Omental fat pad (tissue), 4 donors: Measurements from ENCODE around the gene RFC2. TPM values are rescaled to one million over a fixed set of nuclear protein-coding genes. Genes with fewer than 3 reads are reported as not detected.

Experiments
- ATAC-seq: fragments of 150-250 bp; one replicate; pipeline ENCODE4 v1.9.1; 2016; ENCODE audit warnings: mild to moderate bottlenecking, moderate library complexity; ENCODE audit not compliant: low FRiP score
- DNase-seq: peaks from one replicate; pipeline ENCODE4 v3.0.0-alpha.2; 2019; ENCODE audit warnings: low spot score
- total RNA-seq, 4 donors: library from RNA; depleted of rRNA; stranded (reverse); fragments of >200 nt; gene quantifications; one replicate each; pipeline ENCODE4 v1.1.0, GENCODE V29; 2016
- TF ChIP-seq, protein P1 (sequence below), 3 donors: fragments of 450-650 bp; IDR thresholded peaks; one replicate each; pipeline ENCODE4 v1.5.1; 2016 to 2017; ENCODE audit warnings: antibody characterized with exemption in 3 of 3, mild to moderate bottlenecking in 3 of 3, moderate library complexity in 2 of 3

Gene RFC2
- total RNA-seq, 4 donors from 2014 or later = 10.9 to 14.8 (median 12.3) TPM

DNA sequence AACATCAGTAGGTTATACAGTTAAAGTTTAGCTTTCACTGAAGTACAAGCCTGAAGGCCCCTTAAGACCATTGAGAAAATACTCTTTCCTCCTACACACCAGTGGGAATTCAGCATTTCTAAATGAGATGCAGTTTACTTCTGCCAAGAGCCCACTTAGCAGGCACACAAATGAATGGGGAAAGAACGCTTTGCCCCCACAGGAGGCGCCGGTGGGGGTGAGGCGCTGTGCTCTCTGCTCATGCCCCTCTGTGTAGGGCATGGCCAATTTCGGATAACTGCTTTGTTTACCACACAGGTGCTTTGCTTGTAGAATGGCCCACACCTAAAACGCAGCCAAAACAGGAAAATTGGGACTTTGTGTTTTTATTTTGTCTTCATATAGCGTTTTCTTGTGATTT lies 60.3 kb downstream of the RFC2 start:
- DNase-seq (no peak), ATAC-seq (no peak)
- TF ChIP-seq, protein P1, sequence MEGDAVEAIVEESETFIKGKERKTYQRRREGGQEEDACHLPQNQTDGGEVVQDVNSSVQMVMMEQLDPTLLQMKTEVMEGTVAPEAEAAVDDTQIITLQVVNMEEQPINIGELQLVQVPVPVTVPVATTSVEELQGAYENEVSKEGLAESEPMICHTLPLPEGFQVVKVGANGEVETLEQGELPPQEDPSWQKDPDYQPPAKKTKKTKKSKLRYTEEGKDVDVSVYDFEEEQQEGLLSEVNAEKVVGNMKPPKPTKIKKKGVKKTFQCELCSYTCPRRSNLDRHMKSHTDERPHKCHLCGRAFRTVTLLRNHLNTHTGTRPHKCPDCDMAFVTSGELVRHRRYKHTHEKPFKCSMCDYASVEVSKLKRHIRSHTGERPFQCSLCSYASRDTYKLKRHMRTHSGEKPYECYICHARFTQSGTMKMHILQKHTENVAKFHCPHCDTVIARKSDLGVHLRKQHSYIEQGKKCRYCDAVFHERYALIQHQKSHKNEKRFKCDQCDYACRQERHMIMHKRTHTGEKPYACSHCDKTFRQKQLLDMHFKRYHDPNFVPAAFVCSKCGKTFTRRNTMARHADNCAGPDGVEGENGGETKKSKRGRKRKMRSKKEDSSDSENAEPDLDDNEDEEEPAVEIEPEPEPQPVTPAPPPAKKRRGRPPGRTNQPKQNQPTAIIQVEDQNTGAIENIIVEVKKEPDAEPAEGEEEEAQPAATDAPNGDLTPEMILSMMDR (IDR thresholded peaks at IDR 0.05) = no peak

DNA sequence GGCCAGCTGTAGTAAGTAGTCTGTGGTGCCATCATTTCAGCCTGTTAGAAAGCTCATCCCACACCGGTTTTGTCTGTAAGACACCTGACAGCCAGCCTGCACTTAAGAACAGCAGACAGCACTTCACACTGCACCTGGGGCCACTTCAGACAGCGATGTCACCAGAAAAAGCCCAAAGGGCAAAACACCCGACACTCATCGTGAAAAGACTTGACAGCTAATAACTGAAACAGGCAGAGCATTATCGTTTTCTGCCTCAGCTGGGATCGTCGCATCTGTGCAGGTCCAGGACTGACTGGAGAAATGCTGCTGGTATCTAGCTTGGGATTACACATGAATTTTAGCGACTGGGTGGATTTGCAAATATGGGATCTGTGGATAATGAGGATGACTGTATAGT lies 61.1 kb downstream of the RFC2 start:
- ATAC-seq (no peak), DNase-seq (no peak)
- TF ChIP-seq, protein P1 (IDR thresholded peaks at IDR 0.05) = no peak

GRCh38 chr7:74191231-74191630 lies 63.0 kb downstream of the RFC2 start:
- ATAC-seq (no peak), DNase-seq (no peak)
- TF ChIP-seq, protein P1 (IDR thresholded peaks at IDR 0.05) = no peak

- DNase-seq = no peak
- no peak for ATAC-seq
- TF ChIP-seq, protein P1 (IDR thresholded peaks at IDR 0.05) = no peak
Observed at GRCh38 chr7:74190259-74190658, 63.9 kb downstream of the RFC2 start.

DNA sequence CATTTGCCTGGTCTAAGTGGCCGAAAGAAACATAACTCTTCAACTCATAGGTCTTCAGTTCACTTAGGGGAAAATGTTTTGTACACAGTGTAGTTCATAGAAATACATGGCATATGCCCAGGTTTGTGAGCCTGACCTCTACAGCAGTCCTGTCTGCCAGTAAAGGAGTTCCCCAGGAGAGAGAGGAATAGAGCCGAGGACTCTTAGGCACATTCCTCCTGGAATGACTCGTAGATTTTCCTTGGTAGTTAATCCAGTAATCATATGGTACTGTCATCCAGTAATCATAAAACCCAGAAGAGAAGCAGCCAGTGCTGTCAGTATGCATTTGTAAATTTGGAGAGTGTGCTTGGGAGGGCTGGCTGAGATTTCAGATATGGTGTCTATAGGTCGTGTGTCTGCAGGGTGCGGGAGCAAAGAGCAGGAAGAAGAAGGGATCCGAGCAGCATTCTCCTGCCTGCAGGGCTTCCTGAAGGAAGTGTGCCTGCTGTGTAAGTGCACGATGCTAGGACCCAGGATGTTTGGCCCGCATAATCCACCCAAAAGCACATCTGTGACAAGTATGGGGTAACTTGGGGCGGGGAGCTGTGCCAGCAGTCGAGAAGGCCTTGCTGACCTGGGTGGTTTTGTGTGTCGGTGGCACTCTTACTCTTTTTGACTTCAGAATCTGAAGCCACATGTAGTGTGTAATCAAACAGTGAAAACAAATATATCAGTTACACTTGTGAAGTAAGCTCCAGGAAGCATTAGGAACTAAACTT lies 66.1 kb downstream of the RFC2 start:
- ATAC-seq (no peak), DNase-seq (no peak)
- TF ChIP-seq, protein P1 (IDR thresholded peaks at IDR 0.05) = no peak

- ATAC-seq (no peak), DNase-seq (no peak)
- TF ChIP-seq, protein P1 (IDR thresholded peaks at IDR 0.05) = no peak
Observed at GRCh38 chr7:74185636-74186035, 68.6 kb downstream of the RFC2 start.

- ATAC-seq = no peak
- no peak for DNase-seq
- TF ChIP-seq, protein P1 (IDR thresholded peaks at IDR 0.05) = no peak
Observed at GRCh38 chr7:74185016-74185415, 69.2 kb downstream of the RFC2 start.
